Naive thymus-derived CD4-positive, alpha-beta T cell (primary cell): Measurements from ENCODE around the gene KLHL13. TPM values are rescaled to one million over a fixed set of nuclear protein-coding genes. Genes with fewer than 3 reads are reported as not detected.

Experiments used
- ATAC-seq: fragments of 150-1000 bp; cut with Tn5 transposase; 2 replicates; pipeline ENCODE4 v1.10.0; 2021; ENCODE audit warnings: mild to moderate bottlenecking, moderate library complexity
- CTCF ChIA-PET: fragments of 350-600 bp; sonication (Branson Sonifier 250); formaldehyde crosslinking; loops from one replicate; lab custom pipeline; 2021; ENCODE audit warnings: antibody characterized with exemption; lab: Charles Lee
- POLR2A ChIA-PET: fragments of 350-600 bp; sonication (Branson Sonifier 250); formaldehyde crosslinking; loops from one replicate; lab custom pipeline; 2021; ENCODE audit warnings: antibody characterized with exemption, inconsistent platforms; lab: Charles Lee
- DNase-seq, 9 donors: peaks; one replicate each; pipeline versions ENCODE4 v3.0.0 to v3.0.0-alpha.2; 2020 to 2022; ENCODE audit warnings: mixed read lengths in 1 of 9
- H3K27ac ChIP-seq: one replicate; pipeline ENCODE4 v1.7.0; 2013; ENCODE audit warnings: mild to moderate bottlenecking, low read depth, low read length, moderate library complexity
- H3K27me3 ChIP-seq, 2 donors: one replicate each; pipeline ENCODE4 v1.7.0; 2013; ENCODE audit warnings: low read length in 2 of 2, mild to moderate bottlenecking in 2 of 2, moderate library complexity in 2 of 2; ENCODE audit not compliant: control insufficient read depth in 2 of 2, insufficient read depth in 2 of 2
- H3K36me3 ChIP-seq, 3 experiments: 1 replicate in 2 of 3; 2 replicates in 1 of 3; pipeline ENCODE4 v1.7.0; 2013; ENCODE audit warnings: low read length in 3 of 3, mild to moderate bottlenecking in 3 of 3, moderate library complexity in 1 of 3; ENCODE audit not compliant: insufficient read depth in 3 of 3, control insufficient read depth in 2 of 3
- H3K4me1 ChIP-seq, 2 donors: one replicate each; pipeline ENCODE4 v1.7.0; 2013; ENCODE audit warnings: low read length in 2 of 2, mild to moderate bottlenecking in 2 of 2, moderate library complexity in 1 of 2; ENCODE audit not compliant: control insufficient read depth in 2 of 2, insufficient read depth in 2 of 2
- H3K4me3 ChIP-seq: 2 replicates; pipeline ENCODE4 v1.7.0; 2013; ENCODE audit warnings: mild to moderate bottlenecking, low read length
- H3K9me3 ChIP-seq, 3 experiments: 1 replicate in 2 of 3; 2 replicates in 1 of 3; pipeline ENCODE4 v1.7.0; 2013; ENCODE audit warnings: low read length in 3 of 3; ENCODE audit not compliant: control insufficient read depth in 2 of 3
- H3K27ac Mint-ChIP-seq, 9 donors: one replicate each; pipeline ENCODE4 v1.8.0; 2020 to 2022; ENCODE audit warnings: mixed read lengths in 9 of 9, mild to moderate bottlenecking in 8 of 9, moderate library complexity in 5 of 9, inconsistent platforms in 2 of 9
- H3K27me3 Mint-ChIP-seq, 5 donors: one replicate each; pipeline ENCODE4 v1.8.0; 2021 to 2022; ENCODE audit warnings: mixed read lengths in 5 of 5, mild to moderate bottlenecking in 1 of 5
- H3K36me3 Mint-ChIP-seq, 5 donors: one replicate each; pipeline ENCODE4 v1.8.0; 2020 to 2022; ENCODE audit warnings: mixed read lengths in 5 of 5, mild to moderate bottlenecking in 3 of 5, inconsistent platforms in 1 of 5
- H3K4me1 Mint-ChIP-seq, 7 donors: one replicate each; pipeline ENCODE4 v1.8.0; 2020 to 2022; ENCODE audit warnings: mixed read lengths in 7 of 7, mild to moderate bottlenecking in 3 of 7, inconsistent platforms in 1 of 7
- H3K4me3 Mint-ChIP-seq, 10 donors: one replicate each; pipeline ENCODE4 v1.8.0; 2020 to 2022; ENCODE audit warnings: mild to moderate bottlenecking in 10 of 10, mixed read lengths in 10 of 10, moderate library complexity in 6 of 10, inconsistent platforms in 2 of 10
- H3K9me3 Mint-ChIP-seq, 11 donors: one replicate each; pipeline ENCODE4 v1.8.0; 2020 to 2022; ENCODE audit warnings: mixed read lengths in 11 of 11, mild to moderate bottlenecking in 4 of 11, inconsistent platforms in 1 of 11, moderate library complexity in 1 of 11
- intact Hi-C, 2 donors: fragments of 100-400 bp; cut with micrococcal nuclease; formaldehyde crosslinking; loops; one replicate each; pipeline ENCODE4 v1.15.1; 2023
- polyA plus RNA-seq, 2 donors: library from polyadenylated mRNA; unstranded; fragments of 300-500 nt; fragmentation: Illumina TruSeq; gene quantifications; one replicate each; pipeline ENCODE4 v1.2.3, GENCODE V29; 2021
- total RNA-seq, 6 experiments: library from RNA in 5 of 6; stranded (reverse) in 5 of 6; gene quantifications; 1 replicate in 5 of 6; 2 replicates in 1 of 6; pipeline ENCODE4 v1.2.3 and lab custom pipeline; 2021 to 2026

Gene KLHL13
- total and polyA plus RNA-seq, 7 experiments from 2014 or later, result 0.34 to 2.2 (median 1.1) TPM; not detected in 1

DNA sequence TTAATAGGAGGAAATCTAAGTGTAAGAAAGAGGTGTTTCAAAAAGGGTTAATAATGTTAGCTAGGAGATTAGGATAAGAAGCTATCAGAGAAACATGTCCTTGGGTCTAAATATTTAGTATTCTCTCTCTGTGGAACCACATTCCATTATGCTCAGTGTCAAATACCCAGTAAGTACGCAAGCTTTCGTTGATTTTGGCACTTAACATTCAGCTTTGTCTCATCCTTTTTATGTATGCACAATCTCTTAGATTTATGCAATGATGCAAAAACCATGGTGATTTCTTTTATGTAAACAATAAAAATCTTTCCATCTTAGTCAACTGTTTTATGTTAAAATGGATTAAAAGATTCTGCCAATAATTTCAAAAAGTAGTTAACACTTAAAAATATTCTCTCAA lies 129.2 kb downstream of the KLHL13 start:
- H3K27me3 ChIP-seq, result no peaks in the 10 kb centered on the region
- H3K36me3 ChIP-seq, result no peaks in the 10 kb centered on the region
- H3K4me1 Mint-ChIP-seq, result peaks cover 0 to 2% (median 0%) of the 10 kb centered on the region in 7 donors
- no peak overlapping the region for H3K27ac Mint-ChIP-seq
- intact Hi-C loops, result no loop called here
- no peaks in the 10 kb centered on the region for H3K9me3 ChIP-seq
- no peak overlapping the region for H3K4me3 ChIP-seq
- CTCF ChIA-PET, result no interaction called here
- no peaks in the 10 kb centered on the region for H3K9me3 Mint-ChIP-seq
- no peak for DNase-seq
- H3K27ac ChIP-seq, result no peak overlapping the region
- POLR2A ChIA-PET, result no interaction called here
- no peaks in the 10 kb centered on the region for H3K36me3 Mint-ChIP-seq
- no peaks in the 10 kb centered on the region for H3K4me1 ChIP-seq
- no peak for ATAC-seq
- H3K27me3 Mint-ChIP-seq, result no peaks in the 10 kb centered on the region
- H3K4me3 Mint-ChIP-seq, result no peak overlapping the region

DNA sequence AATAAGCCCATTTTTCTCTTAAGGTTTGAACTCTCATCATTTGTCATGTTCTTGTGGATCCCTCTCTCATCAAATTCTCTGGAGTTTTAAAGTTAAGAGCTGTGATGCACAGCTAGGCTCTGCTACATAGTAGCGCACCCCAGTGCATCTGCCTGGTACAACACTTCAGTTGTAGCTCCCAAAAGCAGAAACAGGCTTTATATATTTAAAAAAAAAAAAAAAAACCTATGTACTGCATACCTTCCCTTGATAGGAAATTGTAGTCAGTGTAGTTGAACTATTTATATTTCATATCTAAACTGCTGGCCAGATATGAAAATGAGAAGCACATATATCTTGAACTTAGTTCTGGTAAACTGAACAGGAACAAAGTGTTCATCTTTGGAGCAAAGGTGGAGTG lies 131.4 kb downstream of the KLHL13 start:
- Histone ChIP-seq H3K27ac (no peak overlapping the region), H3K9me3 (no peaks in the 10 kb centered on the region), H3K4me1 (no peaks in the 10 kb centered on the region), H3K4me3 (no peak overlapping the region), H3K27me3 (no peaks in the 10 kb centered on the region), H3K36me3 (no peaks in the 10 kb centered on the region)
- ChIA-PET CTCF (no interaction called here), POLR2A (no interaction called here)
- Mint-ChIP-seq H3K27ac (no peak overlapping the region), H3K4me3 (no peak overlapping the region), H3K27me3 (no peaks in the 10 kb centered on the region), H3K9me3 (no peaks in the 10 kb centered on the region), H3K36me3 (no peaks in the 10 kb centered on the region), H3K4me1 (peaks cover 0 to 2% (median 0%) of the 10 kb centered on the region in 7 donors)
- DNase-seq (no peak), ATAC-seq (no peak)
- intact Hi-C loops, result no loop called here

DNA sequence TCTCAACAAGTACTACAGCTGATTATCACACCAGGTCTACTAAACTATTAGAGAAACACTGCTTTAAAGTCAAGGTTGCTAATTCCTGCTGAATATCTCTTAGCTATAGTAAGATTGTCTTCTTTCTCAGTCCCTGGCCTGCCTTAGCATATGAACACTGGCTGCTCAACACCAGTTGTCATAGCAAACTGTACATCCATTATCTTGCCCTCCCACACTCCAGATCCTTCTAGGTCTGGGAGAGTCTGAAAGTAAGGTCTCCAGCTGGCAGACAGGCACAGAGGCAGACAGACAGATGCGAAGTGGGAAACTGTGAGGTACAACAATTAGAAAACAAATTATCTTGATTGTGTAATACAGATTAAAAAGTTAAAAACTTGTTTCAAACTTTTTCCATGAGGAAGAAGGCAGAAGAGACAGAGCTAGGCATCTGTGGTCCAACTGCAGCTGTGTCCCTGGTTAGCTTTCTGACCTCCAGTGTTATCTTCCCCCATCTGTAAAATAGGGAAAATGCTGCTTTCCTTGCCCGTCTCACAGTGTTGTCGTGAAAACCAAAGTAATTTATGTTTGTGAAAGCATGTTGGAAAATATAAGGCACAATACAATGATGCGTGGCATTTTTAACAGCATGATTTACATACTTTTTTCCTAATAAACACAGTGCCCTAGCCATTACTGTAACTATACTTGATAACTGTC lies 133.8 kb downstream of the KLHL13 start:
- no peaks in the 10 kb centered on the region for H3K36me3 Mint-ChIP-seq
- H3K27ac ChIP-seq, result no peak overlapping the region
- DNase-seq (no peak), ATAC-seq (no peak)
- H3K36me3 ChIP-seq, result no peaks in the 10 kb centered on the region
- POLR2A ChIA-PET, result no interaction called here
- intact Hi-C loops, result no loop called here
- no peaks in the 10 kb centered on the region for H3K27me3 ChIP-seq
- no peaks in the 10 kb centered on the region for H3K9me3 ChIP-seq
- no peaks in the 10 kb centered on the region for H3K27me3 Mint-ChIP-seq
- H3K4me1 Mint-ChIP-seq, result peaks cover 0 to 2% (median 0%) of the 10 kb centered on the region in 7 donors
- H3K9me3 Mint-ChIP-seq, result no peaks in the 10 kb centered on the region
- no peak overlapping the region for H3K27ac Mint-ChIP-seq
- CTCF ChIA-PET, result interaction anchor here (0.6 kb wide), 1 partner anchor 1223 kb away, joined by 5 read pairs; no protein-coding TSS in a partner anchor
- no peak overlapping the region for H3K4me3 ChIP-seq
- no peak overlapping the region for H3K4me3 Mint-ChIP-seq
- no peaks in the 10 kb centered on the region for H3K4me1 ChIP-seq

GRCh38 chrX:117978402-117978801 lies 138.2 kb downstream of the KLHL13 start:
- no peaks in the 10 kb centered on the region for H3K4me1 Mint-ChIP-seq
- intact Hi-C loops, result no loop called here
- CTCF ChIA-PET, result no interaction called here

DNA sequence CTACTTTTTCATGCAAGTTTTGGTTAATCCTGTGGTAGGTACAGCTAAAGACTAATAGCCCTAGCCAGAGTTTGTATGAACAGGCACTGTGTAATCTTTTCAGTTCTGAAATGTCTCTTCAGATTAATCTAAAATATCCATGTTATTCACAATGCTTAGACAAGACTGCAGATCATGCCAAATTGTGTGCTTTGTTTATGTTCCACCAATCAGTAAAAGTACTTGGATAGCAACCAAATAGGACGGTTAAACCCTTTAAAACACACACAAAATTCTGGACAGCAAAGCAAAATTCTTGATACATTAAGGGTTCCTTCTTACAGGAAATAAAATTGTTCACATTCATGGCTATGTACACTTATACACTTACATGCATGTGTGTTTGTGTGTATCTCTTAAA lies 139.1 kb downstream of the KLHL13 start:
- no peaks in the 10 kb centered on the region for H3K36me3 ChIP-seq
- DNase-seq (no peak), ATAC-seq (no peak)
- H3K27ac ChIP-seq, result no peak overlapping the region
- no peaks in the 10 kb centered on the region for H3K4me1 ChIP-seq
- POLR2A ChIA-PET, result no interaction called here
- no peaks in the 10 kb centered on the region for H3K9me3 ChIP-seq
- CTCF ChIA-PET, result no interaction called here
- H3K9me3 Mint-ChIP-seq, result no peaks in the 10 kb centered on the region
- H3K27me3 Mint-ChIP-seq, result no peaks in the 10 kb centered on the region
- intact Hi-C loops, result no loop called here
- H3K4me3 ChIP-seq, result no peak overlapping the region
- no peaks in the 10 kb centered on the region for H3K27me3 ChIP-seq
- H3K4me1 Mint-ChIP-seq, result no peaks in the 10 kb centered on the region
- no peak overlapping the region for H3K4me3 Mint-ChIP-seq
- no peak overlapping the region for H3K27ac Mint-ChIP-seq
- no peaks in the 10 kb centered on the region for H3K36me3 Mint-ChIP-seq

More at GRCh38 chrX:117978402-117978801, 138.2 kb downstream of the KLHL13 start:
- H3K9me3 Mint-ChIP-seq, result no peaks in the 10 kb centered on the region
- Histone ChIP-seq H3K4me3 (no peak overlapping the region), H3K9me3 (no peaks in the 10 kb centered on the region), H3K27ac (no peak overlapping the region), H3K4me1 (no peaks in the 10 kb centered on the region), H3K27me3 (no peaks in the 10 kb centered on the region), H3K36me3 (no peaks in the 10 kb centered on the region)
- H3K36me3 Mint-ChIP-seq, result no peaks in the 10 kb centered on the region
- no peak overlapping the region for H3K4me3 Mint-ChIP-seq
- H3K27ac Mint-ChIP-seq, result no peak overlapping the region
- no peaks in the 10 kb centered on the region for H3K27me3 Mint-ChIP-seq
- DNase-seq, result no peak
- ATAC-seq, result no peak
- POLR2A ChIA-PET, result no interaction called here

DNA sequence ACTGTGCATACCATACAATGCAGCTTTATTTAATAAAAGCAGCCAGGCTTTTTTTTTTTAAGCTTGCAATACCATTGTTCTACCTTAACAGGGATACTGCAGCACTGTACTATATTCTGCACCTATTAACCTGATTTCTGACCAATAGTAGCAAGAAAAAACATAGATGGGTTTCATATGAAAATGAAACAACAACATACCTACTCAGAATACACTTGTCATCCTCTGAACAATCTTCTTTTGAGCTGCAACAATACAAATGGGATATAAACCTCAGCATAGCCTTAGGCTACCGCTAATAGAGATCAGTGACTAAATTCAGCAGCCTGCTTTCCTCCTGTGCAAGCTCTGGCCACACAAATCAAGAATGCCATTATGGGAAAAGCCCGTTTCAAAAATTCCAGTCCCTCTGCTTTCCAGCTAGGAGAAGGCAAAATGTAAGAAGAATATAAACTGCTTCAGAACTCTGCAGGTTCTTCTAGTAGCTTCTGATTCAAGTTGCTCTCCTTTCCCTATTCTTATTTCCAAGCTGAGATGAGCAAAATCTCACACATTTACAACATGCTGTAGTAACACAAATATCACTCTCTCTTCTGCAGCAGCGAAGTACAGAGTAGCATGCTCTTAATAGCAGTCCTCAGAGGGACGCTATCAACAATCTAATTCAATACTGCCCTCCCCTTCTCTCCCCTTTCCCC lies 143.4 kb downstream of the KLHL13 start:
- Histone ChIP-seq H3K27me3 (no peaks in the 10 kb centered on the region), H3K4me3 (no peak overlapping the region), H3K36me3 (no peaks in the 10 kb centered on the region), H3K27ac (no peak overlapping the region), H3K9me3 (no peaks in the 10 kb centered on the region), H3K4me1 (no peaks in the 10 kb centered on the region)
- no peaks in the 10 kb centered on the region for H3K36me3 Mint-ChIP-seq
- ChIA-PET CTCF (no interaction called here), POLR2A (no interaction called here)
- no peak overlapping the region for H3K27ac Mint-ChIP-seq
- no peaks in the 10 kb centered on the region for H3K9me3 Mint-ChIP-seq
- H3K4me1 Mint-ChIP-seq, result no peaks in the 10 kb centered on the region
- no peaks in the 10 kb centered on the region for H3K27me3 Mint-ChIP-seq
- no peak for DNase-seq
- intact Hi-C loops, result no loop called here
- no peak overlapping the region for H3K4me3 Mint-ChIP-seq
- ATAC-seq, result no peak

GRCh38 chrX:117972711-117973109 lies 143.9 kb downstream of the KLHL13 start:
- CTCF ChIA-PET, result no interaction called here
- ATAC-seq (no peak), DNase-seq (no peak)
- Histone ChIP-seq H3K9me3 (no peaks in the 10 kb centered on the region), H3K27ac (no peak overlapping the region), H3K4me1 (no peaks in the 10 kb centered on the region), H3K27me3 (no peaks in the 10 kb centered on the region), H3K36me3 (no peaks in the 10 kb centered on the region), H3K4me3 (no peak overlapping the region)
- Mint-ChIP-seq H3K4me3 (no peak overlapping the region), H3K27me3 (no peaks in the 10 kb centered on the region), H3K9me3 (no peaks in the 10 kb centered on the region), H3K27ac (no peak overlapping the region), H3K4me1 (no peaks in the 10 kb centered on the region), H3K36me3 (no peaks in the 10 kb centered on the region)
- POLR2A ChIA-PET, result no interaction called here
- intact Hi-C loops, result no loop called here
